ENCODE measurements around the gene G6PC2. TPM values are rescaled to one million over a fixed set of nuclear protein-coding genes. Genes with fewer than 3 reads are reported as not detected.

The G6PC2 gene, protein sequence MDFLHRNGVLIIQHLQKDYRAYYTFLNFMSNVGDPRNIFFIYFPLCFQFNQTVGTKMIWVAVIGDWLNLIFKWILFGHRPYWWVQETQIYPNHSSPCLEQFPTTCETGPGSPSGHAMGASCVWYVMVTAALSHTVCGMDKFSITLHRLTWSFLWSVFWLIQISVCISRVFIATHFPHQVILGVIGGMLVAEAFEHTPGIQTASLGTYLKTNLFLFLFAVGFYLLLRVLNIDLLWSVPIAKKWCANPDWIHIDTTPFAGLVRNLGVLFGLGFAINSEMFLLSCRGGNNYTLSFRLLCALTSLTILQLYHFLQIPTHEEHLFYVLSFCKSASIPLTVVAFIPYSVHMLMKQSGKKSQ
- not detected for total RNA-seq
- long read RNA-seq = 0 reads

DNA sequence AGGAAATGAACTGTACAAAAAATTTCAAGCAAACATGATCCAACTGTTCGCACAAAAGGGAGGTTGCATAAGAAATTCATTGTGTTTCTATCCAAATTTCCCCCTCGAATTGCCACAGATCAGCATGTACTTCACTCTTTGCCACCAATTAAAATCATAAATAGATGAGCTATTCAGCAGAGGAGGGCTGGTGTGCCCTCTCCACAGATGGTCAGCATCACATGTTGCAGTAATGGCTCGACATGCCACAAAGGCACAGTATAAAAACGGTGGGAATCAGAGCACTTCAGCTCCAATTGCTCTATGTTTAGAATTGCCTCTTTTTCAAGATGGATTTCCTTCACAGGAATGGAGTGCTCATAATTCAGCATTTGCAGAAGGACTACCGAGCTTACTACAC, at the start of gene G6PC2:
G6PC2 (plus strand) TSS at position 289 of the 400 bp plus-strand sequence; CDS start at position 330, 41 bp downstream.
- Histone ChIP-seq H3K36me3 (no peaks in the 10 kb centered on the region), H3K27ac (no peak within 1 kb of the TSS), H3K9me3 (no peaks in the 10 kb centered on the region), H3K27me3 (ENCODE audit: low read depth) (no peaks in the 10 kb centered on the region), H3K4me3 (no peak within 1 kb of the TSS), H3K4me1 (no peaks in the 10 kb centered on the region)
- no peak for ATAC-seq
- TF ChIP-seq, protein P1, sequence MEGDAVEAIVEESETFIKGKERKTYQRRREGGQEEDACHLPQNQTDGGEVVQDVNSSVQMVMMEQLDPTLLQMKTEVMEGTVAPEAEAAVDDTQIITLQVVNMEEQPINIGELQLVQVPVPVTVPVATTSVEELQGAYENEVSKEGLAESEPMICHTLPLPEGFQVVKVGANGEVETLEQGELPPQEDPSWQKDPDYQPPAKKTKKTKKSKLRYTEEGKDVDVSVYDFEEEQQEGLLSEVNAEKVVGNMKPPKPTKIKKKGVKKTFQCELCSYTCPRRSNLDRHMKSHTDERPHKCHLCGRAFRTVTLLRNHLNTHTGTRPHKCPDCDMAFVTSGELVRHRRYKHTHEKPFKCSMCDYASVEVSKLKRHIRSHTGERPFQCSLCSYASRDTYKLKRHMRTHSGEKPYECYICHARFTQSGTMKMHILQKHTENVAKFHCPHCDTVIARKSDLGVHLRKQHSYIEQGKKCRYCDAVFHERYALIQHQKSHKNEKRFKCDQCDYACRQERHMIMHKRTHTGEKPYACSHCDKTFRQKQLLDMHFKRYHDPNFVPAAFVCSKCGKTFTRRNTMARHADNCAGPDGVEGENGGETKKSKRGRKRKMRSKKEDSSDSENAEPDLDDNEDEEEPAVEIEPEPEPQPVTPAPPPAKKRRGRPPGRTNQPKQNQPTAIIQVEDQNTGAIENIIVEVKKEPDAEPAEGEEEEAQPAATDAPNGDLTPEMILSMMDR (IDR thresholded peaks at IDR 0.05) = no peak
- DNase-seq = no peak
- intact Hi-C loops (cut with DNase I) = no loop called here

DNA sequence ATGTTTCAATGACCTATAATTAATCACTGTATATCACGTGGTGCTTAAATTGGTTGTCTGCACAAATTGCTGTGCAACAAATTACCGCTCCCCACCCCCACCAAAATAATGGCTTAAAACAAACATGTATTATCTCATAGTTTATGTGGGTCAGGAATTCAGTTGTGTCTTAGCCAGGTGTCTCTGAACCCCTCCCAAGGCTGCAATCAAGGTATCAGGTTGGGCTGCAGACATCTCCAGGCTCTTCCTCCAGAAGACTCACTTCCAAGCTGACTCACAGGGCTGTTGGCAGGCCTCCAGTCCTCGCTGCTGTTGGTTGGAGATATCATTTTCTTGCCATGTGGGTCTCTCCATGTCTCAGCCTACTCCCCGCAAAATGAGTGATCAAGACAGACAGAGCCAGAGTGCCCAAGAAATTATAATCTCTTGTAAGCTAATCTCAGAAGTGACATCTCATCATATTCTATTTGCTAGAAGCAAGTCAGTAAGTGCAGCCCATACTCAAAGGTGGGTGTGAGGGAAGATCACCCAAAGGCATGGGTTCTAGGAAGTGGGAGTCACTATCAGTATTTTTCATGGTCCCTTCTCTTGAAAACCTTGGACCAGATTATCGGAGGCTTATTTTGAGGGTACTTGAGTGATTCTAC, 49.3 kb upstream of the G6PC2 start:
- H3K27me3 ChIP-seq (ENCODE audit: low read depth) = no peaks in the 10 kb centered on the region
- H3K36me3 ChIP-seq = peaks cover 14% of the 10 kb centered on the region
- H3K4me3 ChIP-seq = no peak overlapping the region
- intact Hi-C loops (cut with DNase I) = no loop called here
- ATAC-seq (no peak), DNase-seq (no peak)
- no peak overlapping the region for H3K27ac ChIP-seq
- H3K9me3 ChIP-seq = no peaks in the 10 kb centered on the region
- TF ChIP-seq, protein P1 (IDR thresholded peaks at IDR 0.05) = no peak
- no peaks in the 10 kb centered on the region for H3K4me1 ChIP-seq

DNA sequence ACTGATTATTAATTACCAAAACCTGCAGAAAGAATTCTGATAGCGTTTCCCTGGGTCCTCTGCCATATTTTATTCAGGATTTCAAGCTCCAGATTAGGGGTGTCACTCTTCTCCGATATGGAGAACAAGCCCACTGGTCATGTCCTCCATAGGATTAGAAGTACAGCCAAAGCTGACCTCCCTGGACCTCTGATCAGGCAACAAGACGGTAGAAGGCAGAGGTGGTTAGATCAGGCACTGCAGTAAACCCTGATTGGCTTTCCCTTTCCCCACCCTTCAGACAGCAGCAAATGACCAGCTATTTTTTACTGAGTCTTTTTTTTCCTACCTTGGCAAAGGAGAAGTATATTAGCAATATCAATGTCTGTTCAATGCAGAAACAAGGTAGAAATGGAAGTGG, 48.6 kb upstream of the G6PC2 start:
- ATAC-seq (no peak), DNase-seq (no peak)
- H3K4me3 ChIP-seq = no peak overlapping the region
- H3K36me3 ChIP-seq = peaks cover 14% of the 10 kb centered on the region
- intact Hi-C loops (cut with DNase I) = no loop called here
- H3K27ac ChIP-seq = no peak overlapping the region
- TF ChIP-seq, protein P1 (IDR thresholded peaks at IDR 0.05) = no peak
- H3K9me3 ChIP-seq = no peaks in the 10 kb centered on the region
- H3K4me1 ChIP-seq = no peaks in the 10 kb centered on the region
- no peaks in the 10 kb centered on the region for H3K27me3 ChIP-seq (ENCODE audit: low read depth)

DNA sequence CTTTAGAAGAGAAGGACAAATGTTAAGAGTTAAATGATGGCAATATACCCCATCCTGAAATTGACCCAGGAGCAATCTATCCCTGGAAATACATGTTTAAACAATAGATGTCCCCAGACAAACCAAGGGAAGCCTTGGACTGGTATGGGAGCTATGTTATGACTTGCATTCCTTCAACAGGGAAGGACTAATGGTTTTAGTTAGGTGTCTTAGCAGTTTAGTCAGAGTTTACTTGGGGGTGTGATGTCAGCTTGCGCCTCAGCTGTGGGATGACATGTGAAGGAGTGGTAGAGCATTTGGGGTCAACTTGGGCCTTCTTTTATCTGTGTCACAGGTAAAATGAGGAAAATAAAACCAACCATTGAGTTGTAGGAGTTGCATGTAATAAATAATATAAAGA, 47.6 kb upstream of the G6PC2 start:
- ATAC-seq = no peak

DNA sequence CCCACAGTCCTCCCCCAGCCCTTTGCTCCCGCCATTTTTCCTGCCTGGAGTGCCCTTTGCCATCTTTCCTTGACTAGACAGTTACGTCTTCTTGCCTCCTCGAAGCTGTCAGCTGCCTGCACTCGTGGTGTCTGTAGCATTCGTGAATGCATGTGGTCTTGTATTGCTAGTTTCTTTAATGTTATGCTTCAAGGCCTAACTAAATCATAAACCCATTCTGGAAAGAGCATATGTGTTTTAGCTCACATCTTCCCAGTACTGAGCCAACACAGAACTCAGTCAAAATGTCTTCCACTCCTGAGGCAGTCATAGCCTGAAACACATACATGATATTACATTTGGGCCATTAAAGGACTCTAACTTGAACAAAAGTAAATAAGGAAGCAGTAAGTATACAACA, 46.4 kb upstream of the G6PC2 start:
- no peak for ATAC-seq
- Histone ChIP-seq H3K4me1 (no peaks in the 10 kb centered on the region), H3K4me3 (no peak overlapping the region), H3K9me3 (no peaks in the 10 kb centered on the region), H3K27ac (no peak overlapping the region), H3K36me3 (peaks cover 14% of the 10 kb centered on the region), H3K27me3 (ENCODE audit: low read depth) (no peaks in the 10 kb centered on the region)
- intact Hi-C loops (cut with DNase I) = no loop called here
- TF ChIP-seq, protein P1 (IDR thresholded peaks at IDR 0.05) = no peak
- DNase-seq = no peak

More for the DNA sequence above, 47.6 kb upstream of the G6PC2 start:
- H3K4me3 ChIP-seq = no peak overlapping the region
- TF ChIP-seq, protein P1 (IDR thresholded peaks at IDR 0.05) = no peak
- intact Hi-C loops (cut with DNase I) = no loop called here
- H3K4me1 ChIP-seq = no peaks in the 10 kb centered on the region
- no peak overlapping the region for H3K27ac ChIP-seq
- H3K27me3 ChIP-seq (ENCODE audit: low read depth) = no peaks in the 10 kb centered on the region
- no peak for DNase-seq
- peaks cover 14% of the 10 kb centered on the region for H3K36me3 ChIP-seq
- no peaks in the 10 kb centered on the region for H3K9me3 ChIP-seq
